HG02870 (cell line): ENCODE data around the gene CD2.

Source experiments
- ATAC-seq: cut with Tn5 transposase; IDR thresholded peaks from one replicate; pipeline ENCODE4 v1.9.1; 2021; ENCODE audit warnings: mild to moderate bottlenecking, moderate library complexity; ENCODE audit not compliant: unreplicated experiment

Gene CD2

DNA sequence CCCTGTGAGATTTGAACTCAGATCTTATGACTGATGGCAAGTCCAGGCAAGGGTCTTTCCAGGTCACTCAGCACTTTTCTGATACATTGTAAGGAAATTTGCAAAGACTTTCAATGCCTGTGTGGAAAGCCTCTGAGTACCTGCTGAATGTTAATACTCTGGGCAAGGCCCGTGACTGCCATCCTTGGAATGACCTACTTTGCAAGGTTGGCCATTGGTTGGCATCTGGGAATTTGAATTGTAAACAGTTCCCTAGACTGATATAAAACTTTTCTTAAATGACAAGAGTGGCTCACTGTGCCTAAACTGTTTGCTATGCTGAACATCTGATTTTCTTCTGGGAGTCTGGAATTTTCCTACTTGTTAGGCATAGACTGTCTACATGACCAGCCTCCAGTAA lies 57.1 kb downstream of the CD2 start:
- no peak for ATAC-seq

DNA sequence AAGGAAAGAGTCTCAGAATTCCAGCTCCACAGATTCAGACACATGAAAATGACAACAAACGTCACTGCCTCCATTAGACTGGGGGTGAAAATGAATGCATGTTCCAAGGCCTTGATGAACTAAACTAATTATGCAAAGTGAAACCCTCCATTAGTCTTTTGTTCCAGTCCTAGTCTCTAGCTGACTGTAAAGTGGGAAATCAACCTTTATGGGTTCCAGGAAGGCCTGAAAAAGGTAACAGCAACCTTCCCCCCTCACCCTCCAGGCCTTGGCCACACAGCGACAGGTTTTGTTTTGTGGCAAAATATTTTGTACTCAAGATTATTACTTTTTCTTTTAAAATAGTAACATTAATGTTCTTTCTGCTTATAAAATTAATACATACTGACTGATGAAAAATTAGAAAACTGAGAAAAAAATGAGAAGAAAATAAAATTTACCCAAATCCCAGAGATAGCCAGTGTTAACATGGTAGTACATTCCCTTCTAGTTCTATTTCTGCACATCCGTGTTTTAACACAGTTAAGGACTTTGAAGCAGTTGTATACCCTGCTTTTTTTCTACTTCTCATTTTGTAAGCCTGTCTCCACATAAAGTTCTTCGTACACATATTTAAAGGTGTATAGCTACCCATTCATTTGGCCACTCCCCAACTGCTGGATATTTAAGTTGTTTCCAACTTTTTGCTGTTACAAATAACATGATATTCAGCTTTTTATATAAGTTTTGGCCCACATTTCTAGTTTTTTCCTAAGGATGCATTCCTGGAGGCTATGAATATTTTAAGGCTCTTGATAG lies 60.9 kb downstream of the CD2 start:
- no peak for ATAC-seq

GRCh38 chr1:116817582-116818064 lies 63.4 kb downstream of the CD2 start:
- no peak for ATAC-seq
